Ramos (cell line): ENCODE data around the gene ZBTB43.
"Not testable (repeated sequence)": the region's sequence is repeated elsewhere in the genome, so short reads cannot be mapped to it uniquely, and the experiment has no call there.

ENCODE experiments used
- in situ Hi-C: fragments of 300-500 bp; cut with MboI; formaldehyde crosslinking; loops from one replicate; pipeline ENCODE4 v1.14.3; 2022; ENCODE audit warnings: low sequenced_read_pairs; ENCODE audit not compliant: unreplicated experiment

ZBTB43 gene, protein sequence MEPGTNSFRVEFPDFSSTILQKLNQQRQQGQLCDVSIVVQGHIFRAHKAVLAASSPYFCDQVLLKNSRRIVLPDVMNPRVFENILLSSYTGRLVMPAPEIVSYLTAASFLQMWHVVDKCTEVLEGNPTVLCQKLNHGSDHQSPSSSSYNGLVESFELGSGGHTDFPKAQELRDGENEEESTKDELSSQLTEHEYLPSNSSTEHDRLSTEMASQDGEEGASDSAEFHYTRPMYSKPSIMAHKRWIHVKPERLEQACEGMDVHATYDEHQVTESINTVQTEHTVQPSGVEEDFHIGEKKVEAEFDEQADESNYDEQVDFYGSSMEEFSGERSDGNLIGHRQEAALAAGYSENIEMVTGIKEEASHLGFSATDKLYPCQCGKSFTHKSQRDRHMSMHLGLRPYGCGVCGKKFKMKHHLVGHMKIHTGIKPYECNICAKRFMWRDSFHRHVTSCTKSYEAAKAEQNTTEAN

DNA sequence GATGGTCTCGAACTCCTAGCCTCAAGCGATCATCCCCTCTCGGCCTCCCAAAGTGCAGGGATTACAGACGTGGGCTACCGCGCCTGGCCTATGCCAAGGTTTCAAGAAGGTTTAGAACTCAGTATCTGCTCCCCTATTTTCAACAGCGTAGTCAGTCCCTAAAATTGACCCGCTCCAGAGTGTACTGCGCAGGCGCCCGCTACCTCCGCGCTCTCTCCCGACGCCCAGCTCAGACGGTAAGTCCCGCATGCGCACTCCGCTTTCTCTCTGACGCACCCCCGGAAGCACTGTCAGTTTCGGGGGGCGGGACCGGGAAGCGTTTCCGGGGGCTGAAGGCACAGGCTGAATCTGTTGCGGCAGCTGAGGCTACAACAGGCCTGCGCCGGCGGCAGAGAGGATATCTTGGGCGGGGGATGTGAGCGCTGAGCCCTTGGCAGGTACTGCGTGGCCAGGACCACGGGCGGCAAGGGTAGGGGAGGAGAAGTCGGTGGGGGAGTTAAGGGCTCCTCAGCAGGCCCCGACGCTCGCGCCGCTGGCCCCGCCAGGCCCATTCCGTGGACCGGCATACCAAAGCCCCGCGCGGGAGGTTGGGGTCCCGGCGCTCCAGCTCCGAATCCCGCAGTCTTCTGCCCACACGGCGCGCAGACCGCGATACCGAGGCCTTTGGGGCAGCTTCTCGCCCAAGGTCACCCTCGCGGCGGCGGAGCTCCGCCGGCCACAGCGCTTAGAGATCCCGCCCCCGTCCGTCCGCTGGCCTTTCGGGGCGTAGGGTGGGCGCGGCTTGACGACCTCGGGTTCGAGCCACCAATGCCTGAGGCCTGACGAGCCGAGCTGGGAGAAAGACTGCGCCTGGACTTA is at the start of gene ZBTB43:
Gene ZBTB43, plus strand, starts transcription at position 345 of the 858 bp plus-strand sequence. CDS start 27,470 bp downstream, outside the sequence.
- in situ Hi-C loops = no loop called here

DNA sequence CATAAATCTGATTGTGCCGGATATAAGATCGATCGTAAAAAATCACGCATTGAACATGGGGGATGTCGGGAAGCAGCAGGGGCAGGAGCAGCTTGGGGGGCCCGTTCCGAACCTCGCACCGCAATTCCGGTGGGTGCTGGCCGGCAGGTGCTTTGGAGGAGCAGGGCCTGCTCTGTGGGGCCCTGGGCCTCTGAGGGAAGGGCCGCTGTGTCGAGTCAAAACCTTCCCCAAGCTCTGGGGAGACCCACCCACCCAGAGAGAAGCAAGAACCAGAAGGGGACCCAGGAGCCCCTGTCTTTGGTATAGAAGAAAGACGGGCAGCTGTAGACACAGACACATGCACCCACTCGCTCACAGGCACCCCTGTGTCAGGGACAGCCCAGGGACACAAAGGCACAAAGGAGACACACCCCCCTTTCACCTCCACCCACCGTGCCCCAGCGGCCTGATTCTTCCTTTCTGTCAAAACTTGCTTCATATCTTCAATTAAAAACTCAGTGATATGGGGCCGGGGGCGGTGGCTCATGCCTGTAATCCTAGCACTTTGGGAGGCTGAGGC is 49.4 kb upstream of the ZBTB43 start:
- in situ Hi-C loops = no loop called here

DNA sequence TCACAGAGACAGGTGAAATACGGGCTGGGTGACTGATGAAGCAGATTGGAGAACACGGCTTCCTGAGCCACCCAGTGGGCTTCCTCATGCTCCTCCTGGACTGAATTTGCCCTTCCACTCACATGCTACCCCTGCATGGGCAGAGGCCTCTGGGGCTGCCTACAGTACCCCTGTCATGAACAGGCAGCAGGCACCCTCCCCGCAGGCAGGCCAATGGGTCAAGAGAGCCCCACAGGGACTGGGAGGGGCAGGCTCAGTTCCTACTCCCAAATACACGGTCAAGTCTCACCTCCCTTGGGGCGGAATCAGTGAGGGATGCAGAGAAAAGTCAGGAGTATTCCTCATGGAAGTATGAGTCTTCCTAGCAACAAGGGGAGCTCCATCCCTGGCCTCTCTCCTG is 48.6 kb upstream of the ZBTB43 start:
- in situ Hi-C loops = no loop called here

DNA sequence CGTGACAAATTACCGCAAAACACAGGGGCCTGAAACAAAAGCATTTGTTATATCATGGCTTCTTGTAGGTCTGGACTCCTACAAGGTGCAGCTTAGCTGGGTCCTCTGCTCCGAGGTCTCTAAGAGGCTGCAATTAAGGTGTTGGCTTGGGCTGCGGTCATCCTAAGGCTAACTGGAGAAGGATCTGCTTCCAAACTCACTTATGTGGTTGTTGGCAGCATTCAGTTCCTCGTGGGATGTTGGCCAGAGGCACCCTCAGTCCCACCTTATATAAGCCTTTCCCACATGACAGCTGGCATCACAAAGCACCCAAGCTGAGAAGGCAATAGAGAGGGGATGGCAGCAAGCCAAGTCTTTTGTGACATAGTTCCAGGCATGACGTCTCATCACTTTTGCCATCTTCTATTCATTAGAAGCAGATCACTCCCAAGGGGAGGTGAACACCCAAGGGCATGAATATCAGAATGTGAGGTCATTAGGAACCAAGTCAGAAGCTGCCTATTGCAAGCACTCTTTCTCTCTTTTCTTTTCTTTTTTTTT is 47.9 kb upstream of the ZBTB43 start:
- in situ Hi-C loops = no loop called here

DNA sequence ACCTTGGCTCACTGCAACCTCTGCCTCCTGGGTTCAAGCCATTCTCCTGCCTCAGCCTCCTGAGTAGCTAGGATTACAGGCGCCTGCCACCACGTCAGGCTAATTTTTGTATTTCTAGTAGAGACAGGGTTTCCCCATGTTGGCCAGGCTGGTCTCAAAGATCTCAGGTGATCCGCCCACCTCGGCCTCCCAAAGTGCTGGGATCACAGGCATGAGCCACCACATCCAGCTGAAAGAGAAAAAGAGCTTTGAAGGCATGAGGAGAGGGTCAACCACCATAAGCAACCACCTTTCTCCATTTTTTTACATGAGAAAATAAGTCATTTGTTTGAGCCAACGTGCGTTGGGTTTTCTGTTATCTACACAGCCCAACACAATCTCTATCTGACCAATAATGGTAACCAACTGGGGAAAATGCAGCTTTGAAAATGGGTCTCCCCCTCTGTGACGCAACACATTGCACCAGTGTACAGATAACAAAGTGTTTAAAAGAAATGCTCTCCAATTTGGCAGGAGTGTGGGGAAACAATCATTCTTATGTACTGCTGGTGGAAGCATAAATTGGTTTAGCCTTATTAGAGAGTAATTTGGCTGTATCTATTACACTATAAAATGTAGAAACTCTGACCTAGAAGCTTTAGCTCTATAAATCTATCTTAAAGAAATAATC is 45.8 kb upstream of the ZBTB43 start:
- in situ Hi-C loops = no loop called here

DNA sequence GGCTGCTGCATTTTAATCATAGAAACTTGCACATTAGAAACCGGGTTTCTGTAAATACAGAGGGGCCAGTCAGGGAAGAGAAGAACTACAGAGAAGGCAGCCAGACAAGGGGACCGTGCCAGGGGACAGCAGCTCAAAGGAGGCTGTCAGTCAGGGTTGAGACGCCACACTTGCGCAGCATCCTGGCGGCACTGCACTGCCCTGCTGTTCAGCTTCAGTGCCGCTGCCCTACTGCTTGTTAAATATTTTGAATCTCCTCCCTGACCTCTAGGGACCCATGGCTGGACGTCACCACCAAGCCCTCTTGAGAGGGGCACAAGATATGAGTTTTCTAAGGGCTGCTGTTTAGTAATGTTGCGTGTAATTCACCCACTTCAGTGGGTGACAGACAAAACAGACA is 43.6 kb upstream of the ZBTB43 start:
- in situ Hi-C loops = no loop called here

DNA sequence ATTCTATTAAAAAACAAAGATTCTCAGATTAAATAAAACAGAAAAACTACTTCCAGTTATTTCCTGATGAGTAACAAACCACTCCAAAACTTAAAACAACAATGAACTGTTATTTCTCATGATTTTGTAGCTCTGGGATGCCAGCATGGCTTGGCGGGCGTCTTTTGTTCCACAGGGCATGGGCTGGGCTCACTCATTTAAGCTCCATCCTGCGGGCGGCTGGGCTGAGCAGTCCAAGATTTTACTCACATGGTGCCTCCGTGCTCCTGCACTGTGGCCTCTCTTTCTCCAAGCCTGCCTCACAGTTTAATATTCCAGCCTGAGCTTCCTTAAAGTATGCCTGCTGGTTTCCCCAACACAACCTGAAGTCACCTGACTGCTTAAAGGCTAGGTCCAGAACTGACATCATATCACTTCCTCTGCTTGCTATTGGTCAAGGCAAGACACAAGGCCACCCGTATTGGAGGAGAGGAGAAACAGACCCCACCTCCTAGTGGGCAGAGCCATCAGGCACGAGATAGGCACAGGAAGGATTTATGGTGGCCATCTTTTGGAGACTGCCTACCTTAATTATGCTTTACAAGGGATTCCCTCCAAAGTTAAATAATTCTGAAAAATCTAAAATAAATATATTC is 41.6 kb upstream of the ZBTB43 start:
- in situ Hi-C loops = no loop called here

DNA sequence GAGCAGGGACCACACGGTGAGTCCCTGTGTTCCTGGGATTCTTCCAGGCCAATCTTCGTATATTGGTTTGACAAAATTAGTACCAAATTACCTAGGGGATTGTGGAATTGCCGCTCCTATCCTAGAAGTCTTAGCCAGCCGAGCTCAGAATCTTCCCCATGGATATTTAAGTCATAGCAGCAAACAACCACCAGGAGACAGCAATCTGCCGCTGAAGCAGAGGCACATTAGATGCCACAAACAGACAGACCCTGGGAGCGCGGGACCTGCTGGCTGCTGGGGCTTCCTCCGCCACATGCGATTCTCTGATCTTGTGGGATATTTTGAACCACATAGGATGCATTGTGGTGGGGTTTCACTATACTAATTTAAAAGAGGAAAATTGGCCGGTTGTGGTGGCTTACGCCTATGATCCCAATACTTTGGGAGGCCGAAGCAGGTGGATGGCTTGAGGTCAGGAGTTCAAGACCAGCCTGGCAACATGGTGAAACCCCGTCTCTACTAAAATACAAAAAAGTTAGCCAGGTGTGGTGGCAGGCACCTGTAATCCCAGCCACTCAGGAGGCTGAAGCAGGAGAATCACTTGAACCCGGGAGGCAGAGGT is 31.7 kb upstream of the ZBTB43 start:
- in situ Hi-C loops = loop anchor here (5.0 kb wide), 1 partner anchor 66 kb away; no protein-coding TSS in a partner anchor

DNA sequence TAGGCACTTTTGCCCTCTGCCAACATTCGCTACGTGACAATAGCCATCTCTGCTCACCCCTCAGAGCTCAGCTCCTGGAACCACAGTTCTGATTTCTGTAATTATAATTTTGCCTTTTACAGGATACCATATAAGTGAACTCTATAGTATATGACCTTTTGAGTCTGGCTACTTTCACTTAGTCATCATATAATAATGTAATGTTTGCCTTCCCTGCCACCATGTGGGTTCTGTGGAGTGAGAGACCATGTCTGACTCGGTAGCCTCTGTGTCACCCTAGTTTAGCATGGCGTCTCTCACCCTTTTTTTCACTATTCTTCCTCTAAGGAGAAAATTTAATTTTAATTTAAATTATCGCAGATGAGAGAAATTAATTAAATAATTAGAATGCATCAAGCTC is 28.9 kb upstream of the ZBTB43 start:
- in situ Hi-C loops = no loop called here

DNA sequence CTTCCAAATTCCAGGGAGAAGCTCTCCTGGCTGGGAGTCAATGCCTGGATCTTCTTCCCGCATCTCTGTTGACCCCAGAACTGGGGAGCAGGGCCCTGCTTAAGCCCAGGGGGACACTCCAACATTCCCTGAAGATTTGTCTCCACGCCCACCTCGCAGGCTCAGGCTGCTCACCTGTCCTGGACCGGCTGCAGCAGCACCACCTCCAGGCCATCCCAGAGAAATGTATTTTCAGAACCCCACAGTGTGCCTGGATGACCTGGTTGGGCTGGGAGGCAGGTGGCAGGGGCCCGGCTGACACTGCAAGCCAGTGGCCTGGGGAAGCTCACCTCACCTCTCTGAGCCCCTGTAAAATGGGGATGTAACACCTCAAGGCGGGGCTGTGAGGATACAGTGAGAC is 27.1 kb upstream of the ZBTB43 start:
- in situ Hi-C loops = no loop called here

DNA sequence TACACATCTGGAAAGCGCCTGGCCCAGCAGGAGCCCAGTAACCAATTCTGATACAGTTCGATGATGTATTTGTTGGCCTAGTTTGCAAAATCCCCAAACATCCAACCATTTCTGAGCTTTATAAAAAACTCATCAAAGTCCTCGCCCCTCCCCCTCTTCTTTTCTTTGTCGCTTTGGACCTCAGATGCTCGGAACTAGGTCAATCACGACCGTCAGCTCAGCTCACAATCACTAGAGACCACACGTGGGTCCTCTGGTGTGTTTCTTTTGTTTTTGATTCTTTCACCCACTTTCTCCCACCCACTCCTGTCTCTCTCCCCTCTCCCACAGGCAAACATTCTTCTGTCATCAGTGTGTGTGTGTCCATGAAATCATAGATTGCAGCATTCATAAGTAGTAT is 26.7 kb upstream of the ZBTB43 start:
- in situ Hi-C loops = no loop called here

DNA sequence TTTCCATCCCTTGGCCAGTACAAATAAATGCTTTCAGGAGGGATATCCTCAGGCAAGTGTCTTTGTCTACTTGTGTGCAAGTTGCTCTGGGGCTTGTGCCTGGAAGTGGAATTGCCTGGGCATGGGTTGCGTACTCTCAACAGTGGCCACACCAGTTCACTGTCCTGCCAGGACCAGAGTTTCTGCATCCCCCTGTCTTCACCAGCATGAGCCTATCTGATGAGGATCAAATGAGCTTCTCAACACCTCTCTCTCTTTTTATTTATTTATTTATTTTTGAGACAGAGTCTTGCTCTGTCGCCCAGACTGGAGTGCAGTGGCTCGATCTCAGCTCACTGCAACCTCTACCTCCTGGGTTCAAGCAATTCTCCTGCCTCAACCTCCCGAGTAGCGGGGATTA is 26.1 kb upstream of the ZBTB43 start:
- in situ Hi-C loops = not testable (repeated sequence)

DNA sequence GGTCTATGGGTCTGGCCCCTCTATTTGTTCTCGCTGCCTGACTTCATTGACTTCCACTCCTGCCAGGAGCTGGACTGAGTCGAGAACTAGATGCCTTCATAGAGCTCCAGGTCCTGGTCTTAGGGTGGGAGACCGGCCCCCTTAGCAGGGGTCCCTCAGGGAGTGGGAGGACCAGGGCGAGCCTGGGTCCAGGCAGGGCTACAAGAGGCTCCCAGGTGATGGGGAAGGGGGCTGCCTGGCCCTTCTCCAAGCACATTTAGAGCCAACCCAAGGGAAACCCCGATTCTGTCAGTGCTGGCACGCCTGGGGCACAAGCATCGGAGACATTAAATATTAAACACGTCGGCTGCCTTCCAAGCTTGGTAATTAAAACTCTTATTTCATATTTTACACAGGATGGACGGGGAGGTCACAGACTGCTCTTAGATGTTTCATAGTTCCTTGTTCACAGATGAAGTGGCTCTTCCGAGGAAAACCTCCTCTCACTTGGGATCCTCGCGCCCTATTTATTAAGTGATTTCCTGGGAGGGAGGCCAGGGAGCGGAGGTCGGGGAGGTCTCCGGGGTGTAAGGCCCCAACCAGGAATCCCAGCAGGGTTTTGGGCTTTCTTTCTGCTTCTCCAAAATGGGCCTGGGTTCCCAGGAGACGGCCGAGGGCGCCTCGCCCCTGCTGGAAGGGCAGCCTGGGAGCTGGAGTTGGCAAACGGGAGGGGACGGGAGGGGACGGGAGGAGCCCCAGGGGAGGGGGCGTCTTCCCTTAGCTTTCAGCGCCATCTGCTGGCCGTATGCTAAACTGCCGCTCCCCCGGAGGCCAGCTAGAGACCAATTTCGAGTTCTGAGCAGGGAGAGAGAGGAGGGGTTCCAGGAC is 23.4 kb upstream of the ZBTB43 start:
- in situ Hi-C loops = no loop called here

DNA sequence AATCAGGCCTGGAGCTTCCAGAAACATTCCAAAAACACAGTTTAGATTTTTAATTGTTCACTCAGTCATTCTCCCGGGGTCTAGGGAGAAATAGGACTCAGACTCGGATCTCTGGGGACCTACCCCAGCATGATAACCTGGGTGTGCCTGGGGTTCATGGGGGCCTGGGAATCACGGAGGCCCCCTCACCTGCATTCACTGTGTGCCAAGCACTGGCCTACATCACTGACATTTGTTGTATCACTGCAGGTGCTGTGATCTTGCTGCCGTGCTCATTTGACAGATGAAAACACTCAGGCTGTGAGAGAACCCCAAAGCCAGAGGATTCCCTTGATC is 22.8 kb upstream of the ZBTB43 start:
- in situ Hi-C loops = no loop called here

DNA sequence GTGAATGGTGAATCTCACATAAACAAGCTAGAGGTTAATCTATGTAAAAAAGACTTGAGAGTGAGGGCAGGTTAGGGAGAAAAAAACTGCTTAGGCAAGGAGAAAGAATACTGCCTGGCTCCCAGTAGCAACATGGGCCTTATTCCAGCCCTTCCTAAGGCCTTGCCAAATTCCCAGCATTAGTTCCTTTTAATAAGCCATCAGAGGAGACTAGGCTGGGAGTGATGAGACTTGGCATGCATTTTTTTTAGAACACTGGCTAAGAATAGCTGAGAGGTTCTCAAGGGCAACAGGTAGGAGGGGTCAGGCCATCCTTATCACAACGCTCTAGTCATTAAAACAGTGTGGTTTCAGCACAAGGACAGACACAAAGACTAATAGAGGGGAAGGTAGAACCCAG is 20.9 kb upstream of the ZBTB43 start:
- in situ Hi-C loops = no loop called here

DNA sequence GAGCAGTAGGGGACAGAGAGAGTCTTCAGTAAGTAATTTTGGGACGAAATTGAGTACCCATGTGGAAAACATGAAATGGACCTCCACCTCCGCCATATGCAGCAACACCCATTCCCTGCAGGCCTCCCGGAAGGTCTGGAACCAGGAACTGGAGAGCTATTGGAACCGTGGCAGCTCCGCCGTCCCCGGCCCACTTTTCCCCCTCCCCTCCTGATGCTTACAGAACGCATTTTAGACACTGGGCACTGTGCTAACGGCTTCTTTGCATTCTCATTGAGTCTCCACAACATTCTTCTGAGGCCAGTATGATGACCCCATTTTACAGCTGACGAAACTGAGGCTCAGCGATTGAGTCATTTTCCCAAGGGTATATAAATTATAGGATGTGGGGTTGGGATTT is 20.4 kb upstream of the ZBTB43 start:
- in situ Hi-C loops = no loop called here

DNA sequence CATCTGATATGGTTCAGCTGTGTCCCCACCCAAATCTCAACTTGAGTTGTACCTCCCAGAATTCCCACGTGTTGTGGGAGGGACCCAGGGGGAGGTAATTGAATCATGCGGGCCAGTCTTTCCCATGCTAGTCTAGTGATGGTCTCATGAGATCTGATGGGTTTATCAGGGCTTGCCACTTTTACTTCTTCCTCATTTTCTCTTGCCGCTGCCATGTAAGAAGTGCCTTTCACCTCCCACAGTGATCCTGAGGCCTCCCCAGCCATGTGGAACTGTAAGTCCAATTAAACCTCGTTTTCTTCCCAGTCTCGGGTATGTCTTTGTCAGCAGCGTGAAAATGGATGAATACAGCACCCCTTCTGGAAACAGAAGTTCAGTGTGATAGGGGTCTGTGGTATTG is 20.0 kb upstream of the ZBTB43 start:
- in situ Hi-C loops = not testable (repeated sequence)

DNA sequence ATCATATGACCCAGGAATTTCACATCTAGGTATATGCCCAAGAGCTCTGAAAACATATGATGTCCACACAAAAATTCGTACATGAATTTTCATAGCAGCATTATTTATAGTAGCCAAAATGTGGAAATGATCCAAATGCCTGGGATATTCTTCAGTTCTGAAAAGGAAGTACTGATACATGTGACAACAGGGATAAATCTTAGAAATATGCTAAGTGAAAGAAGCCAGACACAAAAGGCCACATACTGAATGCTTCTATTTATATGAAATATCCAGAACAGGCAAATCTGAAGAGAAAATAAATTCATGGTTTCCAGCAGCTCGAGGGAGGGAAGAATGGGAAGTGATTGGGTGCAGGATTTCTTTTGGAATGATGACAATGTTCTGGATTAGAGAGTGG is 16.8 kb upstream of the ZBTB43 start:
- in situ Hi-C loops = no loop called here
